ENCODE results near the gene HSPA6.
A peak's percentile ranks its signal among the peaks of the same experiment; 100 is the strongest.
"Not testable (repeated sequence)": the region's sequence is repeated elsewhere in the genome, so short reads cannot be mapped to it uniquely, and the experiment has no call there.

Gene HSPA6

GRCh38 chr1:161523817-161524741 lies at the start of gene HSPA6:
TSS of gene HSPA6 (plus strand) at chr1:161524540. CDS start at chr1:161524659, 119 bp downstream.
- peak within 1 kb of the TSS; percentile 81 for H3K4me3 ChIP-seq (ENCODE audit: low read depth, low read length)

- not testable (repeated sequence) for H3K4me3 ChIP-seq (ENCODE audit: low read depth, low read length)
Observed at GRCh38 chr1:161477711-161478110, 46.6 kb upstream of the HSPA6 start.

GRCh38 chr1:161478985-161479384 lies 45.4 kb upstream of the HSPA6 start:
- TF ChIP-seq CTCF (IDR thresholded peaks at IDR 0.05; ENCODE audit: borderline replicate concordance, insufficient read depth, low read depth, low read length), result no peak
- H3K4me3 ChIP-seq (ENCODE audit: low read depth, low read length), result no peak overlapping the region

- no peak overlapping the region for H3K4me3 ChIP-seq (ENCODE audit: low read depth, low read length)
- no peak for TF ChIP-seq CTCF (IDR thresholded peaks at IDR 0.05; ENCODE audit: borderline replicate concordance, insufficient read depth, low read depth, low read length)
Observed at GRCh38 chr1:161480381-161481035, 43.8 kb upstream of the HSPA6 start.

- no peak overlapping the region for H3K4me3 ChIP-seq (ENCODE audit: low read depth, low read length)
- no peak for TF ChIP-seq CTCF (IDR thresholded peaks at IDR 0.05; ENCODE audit: borderline replicate concordance, insufficient read depth, low read depth, low read length)
Observed at GRCh38 chr1:161481624-161482392, 42.5 kb upstream of the HSPA6 start.

- TF ChIP-seq CTCF (IDR thresholded peaks at IDR 0.05; ENCODE audit: borderline replicate concordance, insufficient read depth, low read depth, low read length), result no peak
- no peak overlapping the region for H3K4me3 ChIP-seq (ENCODE audit: low read depth, low read length)
Observed at GRCh38 chr1:161482610-161483009, 41.7 kb upstream of the HSPA6 start.

GRCh38 chr1:161483361-161483760 lies 41.0 kb upstream of the HSPA6 start:
- no peak overlapping the region for H3K4me3 ChIP-seq (ENCODE audit: low read depth, low read length)
- TF ChIP-seq CTCF (IDR thresholded peaks at IDR 0.05; ENCODE audit: borderline replicate concordance, insufficient read depth, low read depth, low read length), result no peak
